Mucosa of rectum (tissue), 2 donors: ENCODE data around the gene ST8SIA2.

Experiments
- H3K27ac ChIP-seq, 2 donors: one replicate each; pipeline ENCODE4 v1.7.0; 2013; ENCODE audit warnings: inconsistent platforms in 2 of 2, low read depth in 2 of 2, low read length in 2 of 2
- H3K27me3 ChIP-seq, 2 donors: one replicate each; pipeline ENCODE4 v1.7.0; 2013; ENCODE audit warnings: low read length in 2 of 2; ENCODE audit not compliant: control insufficient read depth in 2 of 2, insufficient read depth in 2 of 2
- H3K36me3 ChIP-seq, 2 donors: one replicate each; pipeline ENCODE4 v1.7.0; 2013; ENCODE audit warnings: low read length in 2 of 2; ENCODE audit not compliant: control insufficient read depth in 2 of 2, insufficient read depth in 2 of 2
- H3K4me1 ChIP-seq, 2 donors: one replicate each; pipeline ENCODE4 v1.7.0; 2013; ENCODE audit warnings: low read length in 2 of 2, mild to moderate bottlenecking in 1 of 2; ENCODE audit not compliant: control insufficient read depth in 2 of 2, insufficient read depth in 2 of 2
- H3K4me3 ChIP-seq, 2 donors: one replicate each; pipeline ENCODE4 v1.7.0; 2013; ENCODE audit warnings: low read length in 2 of 2
- H3K9ac ChIP-seq, 2 donors: one replicate each; pipeline ENCODE4 v1.7.0; 2013; ENCODE audit warnings: low read length in 2 of 2, low read depth in 1 of 2, mild to moderate bottlenecking in 1 of 2
- H3K9me3 ChIP-seq, 2 donors: one replicate each; pipeline ENCODE4 v1.7.0; 2013; ENCODE audit warnings: low read length in 2 of 2; ENCODE audit not compliant: control insufficient read depth in 2 of 2
- donor health status: healthy.
- donor health status: Normal muscosa, but diverticular disease.

ST8SIA2 gene

GRCh38 chr15:92393071-92393979 is at the start of gene ST8SIA2:
TSS of gene ST8SIA2 (plus strand) at chr15:92393881. CDS start at chr15:92394065, 184 bp downstream.
- H3K27me3 ChIP-seq: peaks cover 25 to 31% of the 10 kb centered on the region in 2 donors
- peak within 1 kb of the TSS in 1 of 2 donors; percentile 10 for H3K4me3 ChIP-seq
- no peak within 1 kb of the TSS for H3K9ac ChIP-seq
- no peaks in the 10 kb centered on the region for H3K4me1 ChIP-seq
- no peak within 1 kb of the TSS for H3K27ac ChIP-seq
- no peaks in the 10 kb centered on the region for H3K9me3 ChIP-seq
- H3K36me3 ChIP-seq: no peaks in the 10 kb centered on the region

- no peaks in the 10 kb centered on the region for H3K36me3 ChIP-seq
- no peaks in the 10 kb centered on the region for H3K9me3 ChIP-seq
- no peak overlapping the region for H3K4me3 ChIP-seq
- no peaks in the 10 kb centered on the region for H3K27me3 ChIP-seq
- H3K9ac ChIP-seq: no peak overlapping the region
- H3K27ac ChIP-seq: no peak overlapping the region
- no peaks in the 10 kb centered on the region for H3K4me1 ChIP-seq
Observed at GRCh38 chr15:92343924-92344643, 49.6 kb upstream of the ST8SIA2 start.

- Histone ChIP-seq H3K9me3 (no peaks in the 10 kb centered on the region), H3K9ac (no peak overlapping the region), H3K4me3 (no peak overlapping the region), H3K27me3 (no peaks in the 10 kb centered on the region), H3K36me3 (no peaks in the 10 kb centered on the region), H3K27ac (no peak overlapping the region), H3K4me1 (no peaks in the 10 kb centered on the region)
Observed at GRCh38 chr15:92346063-92346462, 47.6 kb upstream of the ST8SIA2 start.

- no peak overlapping the region for H3K9ac ChIP-seq
- no peak overlapping the region for H3K4me3 ChIP-seq
- H3K9me3 ChIP-seq: no peaks in the 10 kb centered on the region
- H3K27ac ChIP-seq: no peak overlapping the region
- H3K27me3 ChIP-seq: peaks cover 0 to 2% of the 10 kb centered on the region in 2 donors
- no peaks in the 10 kb centered on the region for H3K36me3 ChIP-seq
- H3K4me1 ChIP-seq: no peaks in the 10 kb centered on the region
Observed at GRCh38 chr15:92355307-92355706, 38.4 kb upstream of the ST8SIA2 start.

- Histone ChIP-seq H3K9ac (no peak overlapping the region), H3K9me3 (no peaks in the 10 kb centered on the region), H3K36me3 (no peaks in the 10 kb centered on the region), H3K4me3 (no peak overlapping the region), H3K27me3 (peaks cover 0 to 2% of the 10 kb centered on the region in 2 donors), H3K27ac (no peak overlapping the region), H3K4me1 (no peaks in the 10 kb centered on the region)
Observed at GRCh38 chr15:92361321-92362000, 32.2 kb upstream of the ST8SIA2 start.

- H3K4me3 ChIP-seq: no peak overlapping the region
Observed at GRCh38 chr15:92362001-92362350, 31.7 kb upstream of the ST8SIA2 start.

GRCh38 chr15:92365084-92365483 is 28.6 kb upstream of the ST8SIA2 start:
- no peak overlapping the region for H3K27ac ChIP-seq
- no peaks in the 10 kb centered on the region for H3K36me3 ChIP-seq
- no peaks in the 10 kb centered on the region for H3K4me1 ChIP-seq
- H3K27me3 ChIP-seq: peaks cover 0 to 2% of the 10 kb centered on the region in 2 donors
- no peak overlapping the region for H3K4me3 ChIP-seq
- H3K9ac ChIP-seq: no peak overlapping the region
- H3K9me3 ChIP-seq: no peaks in the 10 kb centered on the region

More at GRCh38 chr15:92362001-92362350, 31.7 kb upstream of the ST8SIA2 start:
- no peaks in the 10 kb centered on the region for H3K36me3 ChIP-seq
- H3K9me3 ChIP-seq: no peaks in the 10 kb centered on the region
- peaks cover 0 to 2% of the 10 kb centered on the region in 2 donors for H3K27me3 ChIP-seq
- H3K9ac ChIP-seq: no peak overlapping the region
- no peak overlapping the region for H3K27ac ChIP-seq
- H3K4me1 ChIP-seq: no peaks in the 10 kb centered on the region

GRCh38 chr15:92365906-92366305 is 27.8 kb upstream of the ST8SIA2 start:
- H3K27ac ChIP-seq: no peak overlapping the region
- H3K4me1 ChIP-seq: no peaks in the 10 kb centered on the region
- H3K9me3 ChIP-seq: no peaks in the 10 kb centered on the region
- H3K36me3 ChIP-seq: no peaks in the 10 kb centered on the region
- no peak overlapping the region for H3K4me3 ChIP-seq
- H3K27me3 ChIP-seq: peaks cover 0 to 2% of the 10 kb centered on the region in 2 donors
- no peak overlapping the region for H3K9ac ChIP-seq

- Histone ChIP-seq H3K9me3 (no peaks in the 10 kb centered on the region), H3K4me3 (no peak overlapping the region), H3K36me3 (no peaks in the 10 kb centered on the region), H3K27me3 (peaks cover 0 to 2% of the 10 kb centered on the region in 2 donors), H3K27ac (no peak overlapping the region), H3K4me1 (no peaks in the 10 kb centered on the region), H3K9ac (no peak overlapping the region)
Observed at GRCh38 chr15:92366381-92366780, 27.3 kb upstream of the ST8SIA2 start.

- Histone ChIP-seq H3K4me1 (no peaks in the 10 kb centered on the region), H3K9me3 (no peaks in the 10 kb centered on the region), H3K36me3 (no peaks in the 10 kb centered on the region), H3K27me3 (no peaks in the 10 kb centered on the region), H3K27ac (no peak overlapping the region), H3K4me3 (no peak overlapping the region), H3K9ac (no peak overlapping the region)
Observed at GRCh38 chr15:92375057-92375456, 18.6 kb upstream of the ST8SIA2 start.
